HL-60 (cell line): ENCODE results near the gene ZNF860.

Experiments used
- DNase-seq, 2 experiments: peaks; one replicate each; pipeline ENCODE4 v3.0.0-alpha.2; 2010 to 2020; ENCODE audit warnings: low read depth in 1 of 2, low spot score in 1 of 2
- H3K27ac ChIP-seq: fragments of 250-450 bp; sonication (Bioruptor Pico); replicated peaks from 2 replicates; pipeline ENCODE4 v1.5.1; 2020; ENCODE audit warnings: mild to moderate bottlenecking, moderate library complexity
- H3K27me3 ChIP-seq: fragments of 250-450 bp; sonication (Bioruptor Pico); 2 replicates; pipeline ENCODE4 v1.5.1; 2021; ENCODE audit warnings: mild to moderate bottlenecking, moderate library complexity; ENCODE audit not compliant: insufficient read depth, poor library complexity, severe bottlenecking
- H3K4me3 ChIP-seq: replicated peaks from 2 replicates; pipeline ENCODE4 v1.5.1; 2011; ENCODE audit warnings: mild to moderate bottlenecking, control low read depth, low read length; ENCODE audit not compliant: insufficient read depth
- GABPA ChIP-seq: IDR thresholded peaks from 2 replicates; pipeline ENCODE4 v1.6.1; 2012; ENCODE audit warnings: low read depth
- POLR2AphosphoS5 ChIP-seq: IDR thresholded peaks from 2 replicates; pipeline ENCODE4 v1.6.1; 2012; ENCODE audit warnings: low read depth
- SPI1 ChIP-seq: IDR thresholded peaks from 2 replicates; pipeline ENCODE4 v1.6.1; 2012; ENCODE audit warnings: low read depth, mild to moderate bottlenecking, borderline replicate concordance
- TF ChIP-seq, protein P1 (sequence below): IDR thresholded peaks from one replicate; pipeline ENCODE4 v1.5.1; 2011; ENCODE audit warnings: low read length, control low read depth, inconsistent platforms; ENCODE audit not compliant: insufficient read depth
- TF ChIP-seq, protein P2 (sequence below): IDR thresholded peaks from 2 replicates; pipeline ENCODE4 v1.6.1; 2012; ENCODE audit warnings: low read depth; ENCODE audit not compliant: insufficient replicate concordance

The ZNF860 gene

GRCh38 chr3:31957106-31957505, 24.4 kb upstream of the ZNF860 start:
- no peak overlapping the region for H3K4me3 ChIP-seq
- TF ChIP-seq SPI1 (no peak), GABPA (no peak), POLR2AphosphoS5 (no peak)
- TF ChIP-seq, protein P1, sequence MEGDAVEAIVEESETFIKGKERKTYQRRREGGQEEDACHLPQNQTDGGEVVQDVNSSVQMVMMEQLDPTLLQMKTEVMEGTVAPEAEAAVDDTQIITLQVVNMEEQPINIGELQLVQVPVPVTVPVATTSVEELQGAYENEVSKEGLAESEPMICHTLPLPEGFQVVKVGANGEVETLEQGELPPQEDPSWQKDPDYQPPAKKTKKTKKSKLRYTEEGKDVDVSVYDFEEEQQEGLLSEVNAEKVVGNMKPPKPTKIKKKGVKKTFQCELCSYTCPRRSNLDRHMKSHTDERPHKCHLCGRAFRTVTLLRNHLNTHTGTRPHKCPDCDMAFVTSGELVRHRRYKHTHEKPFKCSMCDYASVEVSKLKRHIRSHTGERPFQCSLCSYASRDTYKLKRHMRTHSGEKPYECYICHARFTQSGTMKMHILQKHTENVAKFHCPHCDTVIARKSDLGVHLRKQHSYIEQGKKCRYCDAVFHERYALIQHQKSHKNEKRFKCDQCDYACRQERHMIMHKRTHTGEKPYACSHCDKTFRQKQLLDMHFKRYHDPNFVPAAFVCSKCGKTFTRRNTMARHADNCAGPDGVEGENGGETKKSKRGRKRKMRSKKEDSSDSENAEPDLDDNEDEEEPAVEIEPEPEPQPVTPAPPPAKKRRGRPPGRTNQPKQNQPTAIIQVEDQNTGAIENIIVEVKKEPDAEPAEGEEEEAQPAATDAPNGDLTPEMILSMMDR: no peak
- TF ChIP-seq, protein P2, sequence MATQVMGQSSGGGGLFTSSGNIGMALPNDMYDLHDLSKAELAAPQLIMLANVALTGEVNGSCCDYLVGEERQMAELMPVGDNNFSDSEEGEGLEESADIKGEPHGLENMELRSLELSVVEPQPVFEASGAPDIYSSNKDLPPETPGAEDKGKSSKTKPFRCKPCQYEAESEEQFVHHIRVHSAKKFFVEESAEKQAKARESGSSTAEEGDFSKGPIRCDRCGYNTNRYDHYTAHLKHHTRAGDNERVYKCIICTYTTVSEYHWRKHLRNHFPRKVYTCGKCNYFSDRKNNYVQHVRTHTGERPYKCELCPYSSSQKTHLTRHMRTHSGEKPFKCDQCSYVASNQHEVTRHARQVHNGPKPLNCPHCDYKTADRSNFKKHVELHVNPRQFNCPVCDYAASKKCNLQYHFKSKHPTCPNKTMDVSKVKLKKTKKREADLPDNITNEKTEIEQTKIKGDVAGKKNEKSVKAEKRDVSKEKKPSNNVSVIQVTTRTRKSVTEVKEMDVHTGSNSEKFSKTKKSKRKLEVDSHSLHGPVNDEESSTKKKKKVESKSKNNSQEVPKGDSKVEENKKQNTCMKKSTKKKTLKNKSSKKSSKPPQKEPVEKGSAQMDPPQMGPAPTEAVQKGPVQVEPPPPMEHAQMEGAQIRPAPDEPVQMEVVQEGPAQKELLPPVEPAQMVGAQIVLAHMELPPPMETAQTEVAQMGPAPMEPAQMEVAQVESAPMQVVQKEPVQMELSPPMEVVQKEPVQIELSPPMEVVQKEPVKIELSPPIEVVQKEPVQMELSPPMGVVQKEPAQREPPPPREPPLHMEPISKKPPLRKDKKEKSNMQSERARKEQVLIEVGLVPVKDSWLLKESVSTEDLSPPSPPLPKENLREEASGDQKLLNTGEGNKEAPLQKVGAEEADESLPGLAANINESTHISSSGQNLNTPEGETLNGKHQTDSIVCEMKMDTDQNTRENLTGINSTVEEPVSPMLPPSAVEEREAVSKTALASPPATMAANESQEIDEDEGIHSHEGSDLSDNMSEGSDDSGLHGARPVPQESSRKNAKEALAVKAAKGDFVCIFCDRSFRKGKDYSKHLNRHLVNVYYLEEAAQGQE: no peak
- H3K27me3 ChIP-seq: no peaks in the 10 kb centered on the region
- no peak overlapping the region for H3K27ac ChIP-seq
- no peak for DNase-seq

- Histone ChIP-seq H3K27me3 (no peaks in the 10 kb centered on the region), H3K27ac (no peak overlapping the region), H3K4me3 (no peak overlapping the region)
- DNase-seq: no peak
- TF ChIP-seq POLR2AphosphoS5 (no peak), SPI1 (no peak), GABPA (no peak)
Observed at GRCh38 chr3:31958701-31959152, 22.8 kb upstream of the ZNF860 start.

DNA sequence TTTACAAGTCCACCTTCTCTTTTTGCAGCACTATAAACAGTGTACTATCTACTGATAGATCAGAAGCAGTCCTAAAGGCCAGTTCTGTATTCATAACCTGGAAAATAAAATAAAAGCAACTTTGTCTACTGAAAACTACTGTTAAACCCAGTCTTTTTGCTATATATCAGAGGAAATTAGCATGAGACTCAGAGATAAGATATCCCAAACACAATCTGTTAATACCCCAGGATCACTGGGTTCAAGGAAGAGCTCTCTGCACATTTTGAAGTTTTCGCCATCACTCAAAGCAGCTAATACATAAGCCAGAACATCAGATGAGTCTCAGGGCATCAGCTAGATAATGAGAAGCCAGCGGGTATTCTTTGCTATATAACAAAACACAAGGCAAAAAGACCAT, 22.3 kb upstream of the ZNF860 start:
- no peak overlapping the region for H3K4me3 ChIP-seq
- H3K27ac ChIP-seq: no peak overlapping the region
- H3K27me3 ChIP-seq: no peaks in the 10 kb centered on the region
- DNase-seq: no peak
- TF ChIP-seq SPI1: no peak
- TF ChIP-seq, protein P2: no peak
- TF ChIP-seq POLR2AphosphoS5: no peak
- TF ChIP-seq, protein P1: no peak
- no peak for TF ChIP-seq GABPA

- H3K27me3 ChIP-seq: no peaks in the 10 kb centered on the region
- no peak for DNase-seq
- TF ChIP-seq, protein P2: no peak
- no peak for TF ChIP-seq GABPA
- TF ChIP-seq POLR2AphosphoS5: no peak
- TF ChIP-seq, protein P1: no peak
- no peak for TF ChIP-seq SPI1
- H3K4me3 ChIP-seq: no peak overlapping the region
- no peak overlapping the region for H3K27ac ChIP-seq
Observed at GRCh38 chr3:31959951-31960792, 21.4 kb upstream of the ZNF860 start.
